Activated CD4-positive, alpha-beta T cell treated with anti-CD3 and anti-CD28 coated beads, Interleukin-2, amount 50 U/mL, for 4 hours (primary cell): Measurements from ENCODE around the gene SLC34A3.

Experiments
- DNase-seq, 2 experiments: peaks; one replicate each; pipeline ENCODE4 v3.0.0-alpha.2; 2020

SLC34A3 gene

GRCh38 chr9:137262909-137263285, 32.2 kb downstream of the SLC34A3 start:
- DNase-seq = no peak

- DNase-seq = no peak
These were observed 32.8 kb downstream of the SLC34A3 start for GRCh38 chr9:137263506-137263905.

DNA sequence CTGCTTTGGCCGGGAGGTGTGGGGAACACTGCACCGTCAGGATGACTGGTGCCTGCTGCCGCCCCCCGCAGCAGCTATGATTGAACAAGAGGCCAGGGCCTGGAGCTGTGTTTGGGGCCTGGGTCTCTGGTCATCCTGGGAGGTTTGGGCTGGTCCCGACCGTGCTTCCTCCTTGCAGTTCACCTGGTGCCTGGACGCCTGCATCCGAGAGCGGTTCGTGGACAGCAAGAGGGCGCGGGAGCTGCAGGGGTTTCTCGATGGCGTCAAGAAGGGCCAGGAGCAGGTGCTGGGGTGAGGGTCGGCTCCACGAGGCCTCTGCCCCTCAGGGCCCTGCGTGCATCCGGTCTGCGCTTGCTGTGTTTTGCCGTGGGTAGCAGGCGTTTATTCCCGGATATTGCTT, 33.4 kb downstream of the SLC34A3 start:
- no peak for DNase-seq

DNA sequence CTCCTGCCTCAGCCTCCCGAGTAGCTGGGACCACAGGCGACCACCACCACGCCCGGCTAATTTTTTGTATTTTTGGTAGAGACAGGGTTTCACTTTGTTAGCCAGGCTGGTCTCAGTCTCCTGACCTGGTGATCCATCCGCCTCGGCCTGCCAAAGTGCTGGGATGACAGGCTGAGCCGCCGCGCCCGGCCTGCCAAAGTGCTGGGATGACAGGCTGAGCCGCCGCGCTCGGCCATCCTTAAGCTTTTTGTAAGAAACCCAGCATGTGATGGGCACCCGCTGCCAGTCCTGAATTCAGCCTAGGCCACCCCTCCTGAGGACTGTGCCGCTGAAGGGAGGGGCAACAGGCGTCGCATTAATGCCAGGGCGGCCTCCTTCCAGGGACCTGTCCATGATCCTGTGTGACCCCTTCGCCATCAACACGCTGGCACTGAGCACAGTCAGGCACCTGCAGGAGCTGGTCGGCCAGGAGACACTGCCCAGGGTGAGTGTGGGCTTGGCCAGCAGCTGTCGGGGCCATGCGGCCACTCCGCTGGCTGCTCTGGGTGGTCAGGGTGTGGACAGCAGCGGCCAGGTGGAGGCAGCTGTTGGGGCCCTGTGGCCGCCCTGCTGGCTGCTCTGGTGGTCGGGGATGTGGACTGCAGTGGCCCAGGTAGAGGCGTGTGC, 34.9 kb downstream of the SLC34A3 start:
- DNase-seq = no peak

GRCh38 chr9:137266162-137266527, 35.4 kb downstream of the SLC34A3 start:
- no peak for DNase-seq

GRCh38 chr9:137266585-137267453, 36.1 kb downstream of the SLC34A3 start:
- no peak for DNase-seq

DNA sequence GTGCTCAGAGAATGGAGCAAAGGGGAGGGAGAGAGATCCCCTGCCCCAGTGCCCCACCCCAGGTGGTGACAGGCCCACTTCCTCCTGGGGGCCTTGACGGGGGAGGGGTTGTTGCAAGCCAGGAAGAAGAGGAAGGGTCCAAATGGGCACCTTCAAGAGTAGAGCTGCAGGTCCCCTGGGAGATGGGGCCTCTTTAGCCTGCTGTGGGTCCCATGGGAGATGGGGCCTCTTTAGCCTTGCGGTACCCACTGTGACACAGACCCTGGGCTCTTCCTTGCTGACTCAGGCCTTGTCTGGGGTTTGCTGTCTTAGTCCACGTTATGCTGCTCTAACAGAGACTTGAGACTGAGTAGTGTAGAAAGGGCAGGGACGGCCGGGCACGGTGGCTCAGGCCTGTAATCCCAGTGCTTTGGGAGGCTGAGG, 37.2 kb downstream of the SLC34A3 start:
- DNase-seq = no peak

GRCh38 chr9:137268538-137269201, 38.0 kb downstream of the SLC34A3 start:
- no peak for DNase-seq

DNA sequence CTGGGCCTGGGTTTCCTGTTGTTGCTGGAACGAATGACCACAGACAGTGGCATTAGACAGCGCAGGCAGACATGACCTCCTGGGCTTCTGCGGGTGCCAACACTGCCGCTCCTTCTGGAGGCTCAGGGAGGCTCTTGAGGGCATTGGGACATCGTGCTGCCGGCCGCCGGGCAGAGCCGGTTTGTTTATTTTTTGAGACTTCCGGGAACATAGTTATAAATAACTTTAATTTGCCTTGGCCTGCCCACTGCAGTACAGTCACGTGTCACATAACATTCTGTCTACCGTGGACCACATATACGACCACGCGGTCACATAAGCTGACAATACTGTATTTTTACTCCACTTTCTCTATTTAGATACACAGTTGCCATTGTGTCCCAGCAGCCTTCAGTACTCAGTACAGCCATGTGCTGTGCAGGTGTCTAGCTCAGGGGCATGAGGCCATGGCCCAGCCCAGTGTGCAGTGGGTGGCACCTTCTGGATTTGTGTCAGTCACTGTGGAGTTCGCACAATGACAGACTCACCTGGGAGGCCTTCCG, 38.6 kb downstream of the SLC34A3 start:
- DNase-seq = no peak

- no peak for DNase-seq
These were observed 40.4 kb downstream of the SLC34A3 start for GRCh38 chr9:137270929-137271695.

- no peak for DNase-seq
These were observed 41.0 kb downstream of the SLC34A3 start for GRCh38 chr9:137271696-137272076.

- no peak for DNase-seq
These were observed 41.8 kb downstream of the SLC34A3 start for GRCh38 chr9:137272241-137273094.

DNA sequence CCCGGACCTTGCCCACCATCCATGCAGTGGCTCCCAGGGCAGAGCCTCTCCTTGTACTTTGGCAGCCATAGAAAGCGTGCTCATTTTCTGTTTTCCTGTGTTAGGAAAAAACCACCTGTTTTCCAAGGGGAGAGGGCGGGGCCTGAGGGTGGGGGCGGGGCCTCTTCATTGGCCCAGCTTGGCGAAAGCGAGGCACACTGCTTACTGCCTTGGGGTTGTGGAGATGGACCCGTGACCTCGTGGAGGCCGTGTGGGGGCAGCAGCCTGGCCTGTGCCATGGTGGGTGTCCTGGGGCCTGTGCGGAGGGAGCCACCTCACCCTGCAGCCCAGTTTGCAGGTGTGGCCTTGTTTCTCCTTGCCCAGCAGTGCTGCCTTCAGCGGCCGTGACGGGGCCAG, 42.4 kb downstream of the SLC34A3 start:
- no peak for DNase-seq

GRCh38 chr9:137273611-137274320, 43.1 kb downstream of the SLC34A3 start:
- DNase-seq = no peak

- DNase-seq = no peak
These were observed 44.5 kb downstream of the SLC34A3 start for GRCh38 chr9:137275203-137275587.

GRCh38 chr9:137275588-137276472, 45.1 kb downstream of the SLC34A3 start:
- no peak for DNase-seq

- no peak for DNase-seq
These were observed 46.0 kb downstream of the SLC34A3 start for GRCh38 chr9:137276473-137277328.

DNA sequence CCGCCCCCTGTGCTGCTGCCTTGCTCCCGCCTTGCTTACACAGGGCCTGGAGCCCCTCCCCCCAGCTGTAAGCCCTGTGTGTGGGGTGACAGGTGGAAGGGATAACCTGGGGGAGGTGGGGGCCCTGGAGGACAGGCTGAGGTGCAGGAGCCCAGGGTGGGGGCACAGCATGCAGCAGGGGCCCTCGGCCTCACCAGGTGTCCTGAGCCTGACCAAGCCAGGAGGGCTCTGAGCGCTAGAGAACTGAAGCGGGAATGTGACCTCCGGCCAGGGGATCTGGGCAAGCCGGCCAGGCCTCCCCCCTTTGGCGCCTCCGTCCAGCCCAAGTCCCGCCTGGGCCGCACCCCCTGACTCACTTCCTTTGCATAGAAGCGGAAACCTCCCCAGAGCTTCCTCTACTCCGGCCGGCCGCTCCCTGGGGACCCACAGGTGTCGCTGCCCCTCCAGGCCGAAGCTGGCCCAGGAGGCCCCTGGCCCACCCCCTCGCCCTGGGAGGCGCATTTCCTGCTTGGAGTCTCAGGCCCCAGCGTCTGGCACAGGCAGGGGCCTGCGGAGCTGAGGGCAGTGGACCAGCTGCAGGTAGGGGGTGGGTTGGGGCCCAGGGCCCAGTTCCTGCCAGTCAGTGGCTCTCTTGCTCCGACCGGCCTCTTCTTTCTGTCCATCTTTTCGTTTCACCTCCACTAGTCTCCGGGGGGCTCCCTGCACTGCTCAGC, 46.8 kb downstream of the SLC34A3 start, which contains the start of gene TOR4A:
Gene TOR4A (plus strand): TSS at position 398 of the 713 bp plus-strand sequence. CDS start 964 bp downstream, outside the sequence.
- no peak for DNase-seq
